KOPT-K1 (cell line): Measurements from ENCODE around the gene CREM.
A peak's percentile ranks its signal among the peaks of the same experiment; 100 is the strongest.

Experiments
- H3K27ac ChIP-seq: fragments of 200-600 bp; sonication (generic); 2 replicates; pipeline ENCODE4 v1.5.1; 2016; ENCODE audit warnings: antibody characterized with exemption, mild to moderate bottlenecking, low read depth, low read length; ENCODE audit not compliant: poor library complexity, severe bottlenecking
- H3K36me3 ChIP-seq: fragments of 200-600 bp; sonication (generic); 2 replicates; pipeline ENCODE4 v1.5.1; 2017; ENCODE audit warnings: antibody characterized with exemption, mild to moderate bottlenecking, low read length, moderate library complexity; ENCODE audit not compliant: insufficient read depth
- H3K9me3 ChIP-seq: fragments of 200-600 bp; sonication (generic); 2 replicates; pipeline ENCODE4 v1.5.1; 2017; ENCODE audit warnings: antibody characterized with exemption, low read length, mild to moderate bottlenecking; ENCODE audit not compliant: insufficient read depth, poor library complexity, severe bottlenecking

The CREM gene

DNA sequence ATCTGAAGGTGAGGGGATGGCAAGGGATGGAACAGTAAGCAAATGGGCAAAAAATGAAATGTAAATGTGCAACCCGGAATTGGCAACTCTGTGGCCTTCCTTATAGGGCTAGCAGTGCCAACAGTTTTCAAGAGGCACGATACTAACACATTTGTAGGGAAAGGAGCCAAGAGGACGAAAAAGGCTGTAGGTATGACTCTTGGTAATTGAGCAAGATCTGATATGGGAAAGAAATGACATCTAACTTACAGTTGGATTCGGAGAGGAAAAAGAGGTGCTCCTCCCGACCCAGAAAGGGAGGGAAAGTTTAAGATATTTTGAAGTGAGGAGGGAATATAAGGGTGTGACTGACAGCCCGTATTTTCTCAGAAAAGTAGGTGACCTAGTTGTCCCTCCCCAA lies 2.1 kb upstream of the CREM start:
- Histone ChIP-seq H3K36me3 (no peaks in the 10 kb centered on the region), H3K27ac (no peak overlapping the region), H3K9me3 (no peaks in the 10 kb centered on the region)

DNA sequence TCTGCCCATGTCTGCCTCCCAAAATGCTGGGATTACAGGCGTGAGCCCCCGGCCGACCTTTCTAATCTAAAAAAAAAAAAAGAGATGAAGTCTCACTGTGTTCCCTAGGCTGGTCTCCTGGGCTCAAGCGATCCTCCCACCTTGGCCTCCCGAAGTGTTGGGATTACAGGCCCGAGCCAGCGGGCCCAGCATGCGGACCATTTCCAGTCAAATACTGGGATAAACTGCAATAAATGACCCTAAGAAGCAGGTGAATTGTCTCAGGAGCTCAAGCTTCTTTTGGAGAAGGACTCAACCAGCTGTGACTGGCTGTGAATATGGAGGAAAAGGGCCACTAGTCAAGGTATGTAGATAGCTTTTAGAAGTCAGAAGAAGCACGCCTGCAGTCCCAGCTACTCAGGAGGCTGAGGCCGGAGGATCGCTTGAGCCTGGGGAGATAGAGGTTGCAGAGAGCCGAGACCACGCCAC lies 550 bp upstream of the CREM start:
- Histone ChIP-seq H3K36me3 (no peaks in the 10 kb centered on the region), H3K27ac (peak overlapping the region; percentile 94), H3K9me3 (no peaks in the 10 kb centered on the region)

DNA sequence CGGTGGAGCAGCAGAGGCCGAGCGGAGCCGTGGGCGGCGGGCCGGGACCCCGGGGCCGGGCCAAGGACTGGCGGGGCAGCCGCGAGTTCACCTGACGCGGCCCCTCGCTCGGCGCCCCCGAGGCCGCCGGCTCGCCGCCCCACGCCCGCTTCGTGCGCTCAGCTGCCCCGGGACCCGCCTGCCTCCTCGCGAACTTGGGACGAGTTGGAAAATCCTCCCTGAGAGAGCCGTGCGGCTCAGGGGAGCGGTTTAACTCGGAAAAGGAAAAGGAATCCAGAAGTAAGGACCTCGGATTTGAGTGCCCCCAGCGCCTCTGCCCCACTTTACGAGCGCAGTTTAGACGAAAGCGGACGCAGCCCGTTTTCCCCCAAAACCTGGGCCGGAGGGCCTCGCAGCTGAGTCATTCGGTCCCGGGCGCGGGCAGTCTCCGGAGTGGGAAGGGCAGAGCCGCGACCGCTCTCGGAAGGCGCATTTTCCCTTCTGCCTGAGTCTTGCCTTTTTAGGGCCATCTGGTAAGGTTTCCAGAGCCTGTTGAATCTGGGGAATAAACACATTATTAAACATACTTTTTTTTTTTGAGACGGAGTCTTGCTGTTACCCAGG lies 744 bp downstream of the CREM start:
- peak overlapping the region; percentile 94 for H3K27ac ChIP-seq

DNA sequence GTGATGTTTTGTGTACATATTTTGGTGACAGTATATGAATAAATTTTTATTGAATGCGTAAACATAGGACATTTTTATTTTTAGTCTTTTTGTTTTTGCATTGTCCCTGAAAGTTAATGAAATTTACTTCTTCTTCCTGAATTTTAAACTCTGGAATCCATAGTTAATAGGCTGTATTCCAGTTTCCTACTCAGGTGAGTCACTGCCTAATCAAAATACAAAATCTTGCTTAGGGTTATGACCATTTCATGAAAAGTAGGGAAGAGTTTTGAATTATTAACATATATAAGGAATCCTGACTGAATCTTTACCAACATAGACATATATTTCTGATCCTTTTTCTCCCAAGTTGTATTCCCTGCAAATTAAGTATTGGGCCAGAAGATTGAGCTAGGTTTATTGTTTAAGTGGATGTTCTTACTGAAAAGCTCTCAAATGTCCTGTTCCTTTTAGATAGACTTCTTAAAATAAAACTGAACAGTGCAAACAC lies 2.6 kb downstream of the CREM start:
- no peak overlapping the region for H3K27ac ChIP-seq
- no peaks in the 10 kb centered on the region for H3K36me3 ChIP-seq
- no peaks in the 10 kb centered on the region for H3K9me3 ChIP-seq

More for the DNA sequence above, 744 bp downstream of the CREM start:
- no peaks in the 10 kb centered on the region for H3K9me3 ChIP-seq
- H3K36me3 ChIP-seq, result no peaks in the 10 kb centered on the region

- H3K36me3 ChIP-seq, result no peaks in the 10 kb centered on the region
- H3K27ac ChIP-seq, result no peak overlapping the region
- no peaks in the 10 kb centered on the region for H3K9me3 ChIP-seq
These were observed 4.0 kb downstream of the CREM start for GRCh38 chr10:35130663-35131062.

- Histone ChIP-seq H3K9me3 (no peaks in the 10 kb centered on the region), H3K36me3 (no peaks in the 10 kb centered on the region), H3K27ac (peak overlapping the region; percentile 54)
These were observed 6.1 kb downstream of the CREM start for GRCh38 chr10:35132727-35133126.

DNA sequence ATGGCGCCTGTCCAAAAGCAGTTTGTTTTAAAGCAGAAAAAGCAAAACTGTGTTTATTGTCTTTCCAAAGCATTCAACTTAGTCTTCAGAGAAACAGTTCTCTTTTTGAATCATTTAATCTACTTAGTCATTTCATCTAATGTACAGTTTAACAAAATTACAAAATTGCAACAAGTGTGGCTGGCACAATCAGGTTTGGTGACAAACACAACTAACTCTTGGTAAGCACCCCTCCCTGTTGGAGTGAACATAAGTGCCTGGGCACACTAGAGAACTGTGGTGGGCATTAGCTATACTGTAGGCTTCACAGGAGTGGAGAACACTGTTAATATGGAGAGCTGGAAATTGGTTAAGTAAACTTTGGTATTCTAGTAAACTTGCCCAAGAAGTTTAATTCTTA lies 6.9 kb downstream of the CREM start:
- no peak overlapping the region for H3K27ac ChIP-seq
- H3K36me3 ChIP-seq, result no peaks in the 10 kb centered on the region
- H3K9me3 ChIP-seq, result no peaks in the 10 kb centered on the region

- Histone ChIP-seq H3K9me3 (no peaks in the 10 kb centered on the region), H3K36me3 (no peaks in the 10 kb centered on the region), H3K27ac (no peak overlapping the region)
These were observed 9.2 kb downstream of the CREM start for GRCh38 chr10:35135861-35136260.

DNA sequence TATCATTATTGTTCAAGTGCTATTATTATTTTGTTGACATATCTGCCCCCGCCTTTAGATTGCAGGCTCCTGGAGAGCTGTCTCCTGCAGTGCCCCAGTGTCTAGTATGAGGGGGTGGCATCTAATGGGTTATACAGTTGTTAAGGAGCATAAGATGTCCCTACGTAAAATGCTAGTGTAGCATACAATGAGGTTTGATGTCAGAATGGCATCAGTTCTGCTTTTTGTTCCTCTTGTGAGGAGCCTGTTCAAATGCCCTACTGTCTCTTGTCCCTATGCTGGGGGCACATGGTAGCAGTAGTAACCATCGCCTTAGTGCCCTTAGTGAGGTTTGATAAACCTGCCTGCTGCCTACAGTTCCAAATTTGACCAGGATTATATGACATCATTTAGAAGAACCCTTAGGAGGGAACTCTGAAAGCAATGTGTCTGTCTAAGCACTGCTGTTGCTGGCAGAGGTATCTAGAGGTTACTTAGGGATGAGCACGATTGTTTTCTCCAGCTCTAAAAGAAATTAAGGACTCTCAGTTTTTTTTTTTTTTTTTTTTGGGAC lies 9.7 kb downstream of the CREM start:
- H3K9me3 ChIP-seq, result no peaks in the 10 kb centered on the region
- H3K36me3 ChIP-seq, result no peaks in the 10 kb centered on the region

GRCh38 chr10:35140126-35140525 lies 13.5 kb downstream of the CREM start:
- Histone ChIP-seq H3K9me3 (no peaks in the 10 kb centered on the region), H3K27ac (no peak overlapping the region), H3K36me3 (no peaks in the 10 kb centered on the region)

More for the DNA sequence above, 9.7 kb downstream of the CREM start:
- no peak overlapping the region for H3K27ac ChIP-seq

DNA sequence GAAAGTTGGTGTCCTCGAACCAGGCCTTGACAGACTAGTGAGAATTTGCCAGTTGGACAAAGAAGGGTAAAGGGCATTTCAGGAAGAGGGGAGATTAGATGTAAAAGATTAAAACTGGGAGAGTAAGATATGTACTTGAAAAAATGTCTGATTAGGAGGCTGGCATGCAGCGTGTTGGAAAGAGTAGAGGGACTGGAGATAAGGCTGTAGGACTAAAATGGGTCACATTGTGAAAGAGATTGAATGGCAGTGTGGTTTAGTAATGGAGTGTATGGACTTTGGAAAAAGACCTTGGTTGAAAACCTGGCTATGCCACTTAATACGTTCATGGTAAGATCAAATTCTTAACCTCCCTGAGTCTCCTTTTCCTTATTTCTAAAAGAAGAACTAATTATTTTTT lies 14.1 kb downstream of the CREM start:
- Histone ChIP-seq H3K27ac (no peak overlapping the region), H3K9me3 (no peaks in the 10 kb centered on the region), H3K36me3 (no peaks in the 10 kb centered on the region)

GRCh38 chr10:35150308-35150707 lies 23.7 kb downstream of the CREM start:
- no peaks in the 10 kb centered on the region for H3K9me3 ChIP-seq
- H3K36me3 ChIP-seq, result no peaks in the 10 kb centered on the region
- H3K27ac ChIP-seq, result peak overlapping the region; percentile 20

DNA sequence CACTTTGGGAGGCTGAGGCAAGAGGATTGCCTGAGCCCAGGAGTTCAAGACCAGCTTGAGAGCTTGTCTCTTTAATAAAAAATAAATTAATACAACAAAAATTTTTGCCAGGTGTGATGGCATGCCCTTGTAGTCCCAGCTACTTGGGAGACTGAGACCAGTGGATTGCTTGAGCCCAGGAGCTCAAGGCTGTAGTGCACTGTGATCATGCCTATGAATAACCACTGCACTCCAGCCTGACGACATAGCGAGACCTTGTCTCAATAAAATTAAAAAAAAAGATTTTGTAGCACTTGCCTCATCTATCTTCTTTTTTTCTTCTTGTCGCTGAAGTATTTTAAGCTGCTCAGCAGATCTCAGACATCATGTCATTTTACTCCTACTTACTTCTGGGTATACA lies 26.3 kb downstream of the CREM start:
- Histone ChIP-seq H3K9me3 (no peaks in the 10 kb centered on the region), H3K36me3 (no peaks in the 10 kb centered on the region), H3K27ac (no peak overlapping the region)

GRCh38 chr10:35153716-35154115 lies 27.1 kb downstream of the CREM start:
- Histone ChIP-seq H3K36me3 (no peaks in the 10 kb centered on the region), H3K9me3 (no peaks in the 10 kb centered on the region)

GRCh38 chr10:35160743-35161142 lies 34.1 kb downstream of the CREM start:
- H3K9me3 ChIP-seq, result peaks cover 6% of the 10 kb centered on the region
- no peak overlapping the region for H3K27ac ChIP-seq
- H3K36me3 ChIP-seq, result no peaks in the 10 kb centered on the region

More at GRCh38 chr10:35153716-35154115, 27.1 kb downstream of the CREM start:
- H3K27ac ChIP-seq, result no peak overlapping the region

DNA sequence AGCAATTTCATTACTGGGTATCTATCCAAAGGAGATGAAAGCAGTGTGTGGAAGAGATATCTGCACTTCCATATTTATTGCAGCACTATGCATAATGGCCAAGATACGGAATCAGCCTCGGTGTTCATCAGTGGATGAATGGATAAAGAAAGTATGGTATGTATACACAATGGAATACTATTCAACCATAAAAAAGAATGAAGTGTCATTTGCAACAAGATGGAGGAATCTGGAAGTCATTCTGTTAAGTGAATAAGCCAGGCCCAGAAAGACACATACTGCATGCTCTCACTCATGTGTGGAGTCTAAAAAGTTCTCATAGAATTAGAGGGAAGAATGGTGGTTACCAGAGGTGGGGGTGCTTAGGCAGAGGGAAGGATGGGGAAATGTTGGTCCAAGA lies 35.3 kb downstream of the CREM start:
- H3K36me3 ChIP-seq, result no peaks in the 10 kb centered on the region
- no peak overlapping the region for H3K27ac ChIP-seq
- peaks cover 6% of the 10 kb centered on the region for H3K9me3 ChIP-seq
